ELR (cell line): ENCODE results near the gene PPP1CC.
"Not testable (repeated sequence)": the region's sequence is repeated elsewhere in the genome, so short reads cannot be mapped to it uniquely, and the experiment has no call there.

Source experiments
- DNase-seq: peaks from one replicate; pipeline ENCODE4 v3.0.0-alpha.2; 2015; ENCODE audit warnings: low read depth

The PPP1CC gene

DNA sequence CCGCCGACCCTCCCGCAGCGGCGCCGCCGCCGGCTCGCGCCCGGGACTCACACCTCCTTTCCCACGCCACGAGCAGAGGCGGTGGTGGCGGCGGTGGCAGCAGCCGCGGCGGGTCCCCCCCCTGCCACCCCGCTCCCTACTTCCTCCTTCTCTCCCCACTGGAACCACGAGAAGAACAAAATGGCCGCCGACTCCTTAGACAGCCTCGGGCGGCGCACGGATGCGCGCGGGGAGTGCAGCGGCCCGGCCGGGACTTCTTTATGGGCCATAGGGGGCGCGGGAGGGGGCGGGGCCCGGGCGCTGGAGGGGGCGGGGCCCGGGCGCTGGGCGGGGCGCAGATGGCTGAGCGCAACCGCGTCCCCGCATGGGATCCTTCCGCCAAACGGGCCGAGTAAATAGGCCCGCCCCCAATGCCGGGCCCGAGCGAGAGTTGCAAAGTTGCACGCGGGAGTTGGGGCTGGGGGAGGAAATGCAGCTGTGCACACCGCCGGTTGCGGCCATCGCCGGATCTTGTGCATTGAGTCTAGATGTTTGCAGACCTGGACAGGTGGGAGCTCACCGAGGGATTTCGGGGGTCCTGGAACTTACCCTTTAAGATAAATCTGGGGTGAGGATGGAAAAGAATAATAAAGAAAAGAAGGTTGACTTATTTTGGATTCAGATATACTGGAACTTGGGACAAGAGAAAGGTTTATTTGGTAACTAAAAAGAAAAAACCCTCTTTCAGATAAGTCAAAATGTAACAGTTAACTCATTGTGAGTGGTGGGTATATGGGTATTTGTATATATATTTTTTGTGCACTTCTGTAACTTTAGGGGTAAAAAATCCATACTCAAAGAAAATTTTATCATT lies at the start of gene PPP1CC:
Gene PPP1CC (minus strand): TSS at position 174 of the 853 bp plus-strand sequence. CDS start 184 bp downstream, outside the sequence.
- peak; percentile 96 for DNase-seq

DNA sequence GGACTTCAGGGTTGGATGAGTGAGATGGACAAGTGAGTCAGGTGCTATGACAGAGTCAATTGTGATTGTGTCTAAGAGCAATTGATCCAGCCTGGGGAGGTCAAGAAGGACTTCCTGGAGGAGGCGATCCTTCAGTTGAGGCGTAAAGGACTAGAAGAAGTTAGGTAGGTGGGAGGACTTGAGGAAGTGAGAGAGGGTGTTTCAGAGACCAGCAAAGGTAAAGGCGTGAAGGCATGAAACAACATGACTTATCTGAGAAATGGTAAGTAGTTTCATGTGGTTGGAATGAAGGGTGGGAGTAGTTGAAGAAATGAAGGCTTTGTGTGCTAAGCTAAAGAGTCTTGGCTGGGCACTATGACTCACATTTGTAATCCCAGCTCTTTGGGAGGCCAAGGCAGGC lies 48.9 kb upstream of the PPP1CC start:
- DNase-seq, result no peak

DNA sequence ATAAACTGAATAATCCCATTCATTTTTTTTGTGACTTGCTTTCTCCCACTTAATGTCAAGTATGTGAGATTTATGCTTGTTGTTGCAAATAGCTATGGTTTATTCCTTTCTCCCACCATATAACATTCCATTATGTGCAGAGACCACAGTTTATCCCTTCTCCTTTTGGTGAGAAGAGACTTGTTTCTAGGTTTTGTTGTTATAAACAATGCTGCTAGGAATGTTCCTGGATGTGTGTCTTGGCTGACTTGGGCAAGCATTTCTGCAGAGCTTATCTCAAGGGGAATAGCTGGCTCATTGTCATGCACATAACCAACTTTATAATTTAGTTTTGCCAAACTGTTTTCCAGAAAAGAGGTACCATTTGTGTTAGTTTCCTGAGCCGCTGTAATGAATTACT lies 47.6 kb upstream of the PPP1CC start:
- no peak for DNase-seq

DNA sequence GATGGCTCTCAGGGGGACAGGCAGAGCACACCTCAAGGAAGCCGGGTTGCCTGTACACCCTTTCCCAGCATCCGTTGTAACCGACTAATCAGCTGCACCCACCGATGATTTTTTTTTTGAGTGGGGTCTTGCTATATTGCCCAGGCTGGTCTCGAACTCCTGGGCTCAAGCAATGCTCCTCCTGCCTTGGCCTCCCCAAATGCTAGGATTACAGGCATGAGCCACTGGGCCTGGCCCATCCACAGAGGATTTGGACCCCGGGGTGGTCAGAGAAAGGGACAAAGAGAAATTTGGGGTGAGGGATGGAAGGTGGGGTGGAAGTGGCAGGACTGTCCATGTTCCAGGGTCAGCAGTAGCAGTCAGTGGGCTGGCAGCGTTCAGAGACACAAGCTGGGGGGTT lies 43.3 kb upstream of the PPP1CC start:
- DNase-seq, result no peak

DNA sequence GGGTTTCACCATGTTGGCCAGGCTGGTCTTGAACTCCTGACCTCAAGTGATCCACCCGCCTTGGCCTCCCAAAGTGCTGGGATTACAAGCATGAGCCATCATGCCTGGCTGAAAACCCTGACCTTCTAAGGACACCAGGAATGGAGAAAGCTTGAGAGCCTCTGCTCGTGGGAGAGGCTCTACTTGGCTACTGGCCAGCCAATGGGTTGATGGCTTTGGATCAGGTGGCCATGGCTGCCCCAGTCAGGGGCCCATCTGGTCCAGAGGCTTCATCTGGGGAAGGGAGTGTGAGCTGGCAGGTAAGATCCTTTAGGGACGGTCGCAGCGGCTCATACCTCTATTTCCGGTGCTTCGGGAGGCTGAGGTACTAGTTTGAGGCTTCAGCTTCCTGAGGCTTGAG lies 42.5 kb upstream of the PPP1CC start:
- DNase-seq, result no peak

DNA sequence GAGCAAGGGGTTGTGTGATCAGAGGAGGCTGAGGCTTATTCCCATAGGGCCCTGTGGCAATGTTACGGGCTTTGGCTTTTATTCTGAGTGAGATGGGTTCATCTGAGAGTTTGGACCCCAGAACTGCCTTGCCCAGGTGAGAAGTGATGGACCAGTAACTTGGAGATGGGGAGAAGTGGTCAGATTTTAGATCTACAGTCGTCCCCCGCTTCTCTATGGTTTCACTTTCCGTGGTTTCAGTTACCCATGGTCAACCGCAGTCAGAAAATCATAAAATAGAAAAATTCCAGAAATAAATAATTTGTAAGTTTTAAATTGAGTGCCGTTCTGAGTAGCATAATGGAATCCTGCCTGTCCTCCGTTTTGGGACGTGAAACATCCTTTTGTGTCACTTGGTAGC lies 40.2 kb upstream of the PPP1CC start:
- no peak for DNase-seq

DNA sequence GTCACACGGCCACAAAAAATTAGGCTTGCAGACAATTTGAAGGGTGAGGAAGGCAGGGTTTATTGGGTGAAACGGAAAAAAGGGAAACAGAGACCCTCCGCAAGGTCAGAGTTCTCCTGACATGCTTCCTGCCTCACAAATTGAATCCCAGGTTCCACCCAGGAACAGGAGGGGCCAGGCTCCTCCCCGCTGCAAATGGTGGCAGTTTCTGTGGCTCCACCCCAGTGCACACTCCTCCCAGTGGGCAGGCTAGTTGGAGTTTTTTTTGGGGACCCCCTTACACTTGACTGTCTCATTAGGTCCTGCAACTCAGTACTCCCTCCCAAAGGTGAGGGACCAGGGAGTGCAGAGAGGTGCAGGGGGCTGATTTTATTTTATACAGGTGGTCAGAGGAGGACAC lies 39.4 kb upstream of the PPP1CC start:
- DNase-seq, result no peak

DNA sequence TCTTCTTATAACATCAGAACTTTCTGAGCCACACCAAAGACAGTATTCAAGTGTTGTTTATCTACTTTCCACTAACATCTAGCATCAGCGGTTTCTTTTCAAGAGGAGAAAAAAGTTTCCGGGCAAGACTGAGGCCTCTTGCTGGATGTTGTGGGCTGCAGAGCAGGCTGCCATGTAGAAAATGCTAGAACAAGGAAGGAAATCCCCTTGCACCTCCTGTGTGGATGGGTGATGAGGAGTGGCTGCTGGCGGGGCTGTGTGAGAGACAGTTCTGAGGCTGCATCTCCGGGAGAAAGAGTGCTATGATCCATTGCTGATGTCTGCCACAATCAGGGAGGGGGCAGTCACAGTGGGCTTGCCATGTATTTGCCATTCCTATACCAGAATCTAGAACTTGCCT lies 37.8 kb upstream of the PPP1CC start:
- DNase-seq, result no peak

DNA sequence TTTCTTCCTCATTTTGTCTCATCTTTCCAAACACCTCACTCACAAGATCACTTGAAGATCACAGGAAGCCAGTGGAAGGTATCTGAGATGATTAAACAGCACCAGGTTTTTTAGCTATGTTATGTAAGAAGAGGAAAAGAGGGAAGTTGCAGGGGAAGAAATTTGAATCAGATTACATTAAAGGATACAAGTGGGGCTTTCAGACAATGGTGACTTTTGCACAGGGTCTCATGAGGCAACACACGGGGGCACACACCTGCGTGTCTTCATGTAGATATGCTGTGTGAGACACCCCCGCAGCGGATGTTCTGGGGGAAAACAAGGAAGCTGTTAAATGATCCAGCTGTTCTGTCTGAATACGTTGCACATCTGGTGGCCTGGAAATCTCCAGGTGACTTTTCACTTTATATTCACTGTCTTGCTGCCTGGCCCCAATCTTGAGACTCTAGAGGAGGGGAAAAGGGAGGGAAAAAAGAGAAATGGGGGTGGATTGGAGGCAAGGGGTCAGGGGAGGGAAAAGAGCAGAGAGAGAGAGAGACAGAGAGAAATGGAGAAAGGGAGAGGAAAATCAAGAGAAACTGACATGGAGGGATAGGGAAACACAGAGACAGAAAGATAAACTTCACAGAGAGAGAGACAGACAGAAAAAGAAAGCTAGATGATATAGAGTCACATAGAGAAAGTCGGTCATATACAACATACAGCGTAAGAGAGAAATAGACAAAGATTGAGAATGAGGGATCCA lies 36.3 kb upstream of the PPP1CC start:
- DNase-seq, result no peak

DNA sequence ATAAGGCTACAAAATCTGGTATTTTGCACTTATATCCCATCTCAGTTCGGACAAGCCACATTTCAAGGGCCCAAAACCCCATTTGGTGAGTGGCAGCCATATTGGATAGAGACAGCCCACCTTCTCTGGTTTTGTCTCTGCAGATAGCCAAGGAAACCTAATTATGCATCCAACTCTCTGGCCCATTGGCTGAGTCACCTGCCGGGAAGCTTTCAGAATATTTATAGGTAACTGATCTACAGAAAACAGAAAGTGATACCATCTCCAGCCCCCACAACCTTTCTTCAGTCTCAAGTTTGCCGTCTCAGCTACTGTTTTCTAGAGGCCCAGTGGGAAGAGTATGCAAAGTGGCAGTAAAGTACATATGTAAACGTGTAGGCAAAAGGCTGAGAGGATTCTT lies 33.7 kb upstream of the PPP1CC start:
- DNase-seq, result no peak

DNA sequence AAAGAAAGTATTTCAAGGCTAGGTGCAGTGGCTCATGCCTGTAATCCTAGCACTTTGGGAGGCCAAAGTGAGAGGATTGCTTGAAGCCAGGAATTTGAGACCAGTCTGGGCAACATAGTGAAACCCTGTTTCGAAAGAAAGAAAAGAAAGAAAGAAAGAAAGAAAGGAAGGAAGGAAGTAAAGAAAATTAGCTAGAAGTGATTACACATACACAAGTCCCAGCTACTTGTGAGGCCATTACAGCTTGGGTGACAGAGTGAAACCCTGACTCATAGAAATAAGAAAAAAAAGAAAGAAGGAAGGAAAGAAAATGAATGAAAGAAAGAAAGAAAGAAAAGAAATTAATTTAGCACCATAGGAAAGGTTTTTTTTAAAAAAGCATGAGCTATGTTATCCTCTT lies 33.3 kb upstream of the PPP1CC start:
- no peak for DNase-seq

DNA sequence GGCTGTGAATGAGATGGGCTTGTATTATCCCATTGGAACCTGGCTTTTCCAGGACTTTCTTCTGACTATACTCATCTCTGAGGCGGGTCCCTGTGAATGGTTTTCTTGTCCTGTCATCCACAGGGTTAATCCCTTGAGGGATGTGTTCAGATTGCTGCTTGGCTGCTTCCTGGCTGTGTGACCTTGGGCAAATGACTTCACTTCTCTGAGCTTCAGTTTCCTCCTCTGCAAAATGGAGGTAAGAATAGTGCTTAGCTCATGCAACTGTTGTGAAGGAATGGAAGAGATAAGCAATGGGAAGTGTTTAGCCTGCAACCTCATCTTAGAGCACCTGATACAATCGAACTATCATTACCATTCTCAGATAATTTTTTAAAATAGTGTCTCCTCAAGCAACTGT lies 32.1 kb upstream of the PPP1CC start:
- DNase-seq, result no peak

DNA sequence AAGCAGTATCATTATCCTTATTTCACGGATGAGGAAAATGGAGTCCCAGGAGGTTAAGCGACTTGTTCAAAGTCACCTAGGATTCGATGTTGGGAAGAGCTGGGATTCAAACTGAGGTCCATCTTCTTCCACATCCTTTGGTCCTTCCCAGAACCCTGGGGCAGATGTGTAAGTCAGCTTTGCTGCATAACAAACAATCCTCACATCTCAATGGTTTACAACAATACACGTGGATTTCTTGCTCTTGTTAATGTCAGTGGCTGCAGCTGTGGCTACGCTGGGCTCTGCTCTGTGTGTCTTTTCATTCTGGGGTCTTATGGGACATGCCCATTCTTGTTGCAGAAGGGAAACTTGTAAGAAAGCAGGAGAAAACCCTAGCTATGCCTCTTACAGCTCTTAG lies 26.3 kb upstream of the PPP1CC start:
- DNase-seq, result no peak

DNA sequence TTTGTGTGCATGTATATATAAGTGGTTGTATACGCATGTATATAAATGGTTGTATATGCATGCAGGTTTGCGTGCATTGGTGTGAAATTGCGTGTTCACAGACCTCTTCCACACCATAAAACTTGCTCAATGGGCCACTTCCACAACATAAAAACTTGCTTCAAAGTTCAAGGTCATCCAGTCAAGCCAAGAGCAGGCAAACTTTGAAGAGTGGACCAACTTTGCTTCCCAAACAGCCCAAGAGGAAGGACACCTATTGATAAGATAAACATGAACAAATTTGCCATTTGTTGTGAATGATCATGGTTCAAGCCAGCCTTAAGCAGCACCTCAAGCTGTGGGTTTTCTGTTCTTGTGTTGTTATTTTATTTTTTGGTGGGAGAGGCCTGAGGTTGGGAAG lies 25.2 kb upstream of the PPP1CC start:
- DNase-seq, result no peak

DNA sequence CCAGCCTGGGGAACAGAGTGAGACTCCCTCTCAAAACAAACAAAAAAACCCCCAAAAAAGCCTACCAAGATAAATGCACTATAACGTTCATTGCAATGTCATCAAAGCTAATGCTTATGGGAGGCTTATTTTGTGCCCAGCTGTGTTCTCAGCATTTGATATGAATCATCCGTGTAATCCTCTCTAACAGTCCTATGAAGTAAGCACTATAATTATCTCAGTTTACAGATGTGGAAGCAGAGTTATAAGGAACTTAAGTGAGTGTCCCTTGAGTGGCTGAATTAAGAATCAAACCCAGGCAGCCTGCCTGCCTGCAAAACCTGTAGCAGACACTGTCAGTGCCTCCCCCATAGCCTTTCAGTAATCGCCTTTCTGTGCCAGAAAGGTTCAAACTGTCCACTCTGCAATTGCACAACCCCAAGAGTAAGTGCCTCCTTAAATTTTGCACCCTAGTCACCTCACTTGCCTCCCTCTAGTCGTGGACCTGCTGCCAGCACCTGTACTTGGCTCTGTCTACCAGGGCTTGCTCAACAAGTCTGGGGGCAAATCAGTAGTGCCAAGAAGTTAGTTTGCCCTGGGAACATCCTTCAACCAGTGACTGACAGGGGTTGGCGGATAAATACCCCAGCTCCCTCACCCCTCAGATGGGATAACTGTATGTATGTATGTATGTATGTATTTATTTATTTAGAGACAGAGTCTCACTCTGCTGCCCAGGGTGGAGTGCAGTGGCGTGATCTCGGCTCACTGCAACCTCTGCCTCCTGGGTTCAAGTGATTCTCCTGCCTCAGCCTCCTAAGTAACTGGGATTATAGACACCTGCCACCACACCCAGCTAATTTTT lies 23.8 kb upstream of the PPP1CC start:
- DNase-seq, result no peak

DNA sequence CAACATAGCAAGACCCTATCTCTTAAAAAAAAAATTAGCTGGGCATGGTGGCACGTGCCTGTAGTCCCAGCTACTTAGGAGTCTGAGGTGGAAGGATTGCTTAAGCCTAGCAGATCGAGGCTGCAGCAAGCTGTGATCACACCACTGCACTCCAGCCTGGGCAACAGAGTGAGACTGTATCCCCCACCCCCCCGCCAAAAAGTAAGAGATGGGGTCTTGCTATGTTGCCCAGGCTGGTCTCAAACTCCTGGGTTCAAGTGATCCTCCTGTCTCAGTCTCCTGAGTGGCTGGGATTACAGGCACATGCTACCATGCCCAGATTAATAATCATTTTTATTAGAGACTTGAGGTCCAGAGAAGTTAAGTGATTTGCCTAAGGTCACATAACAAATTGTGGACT lies 22.9 kb upstream of the PPP1CC start:
- DNase-seq, result not testable (repeated sequence)

DNA sequence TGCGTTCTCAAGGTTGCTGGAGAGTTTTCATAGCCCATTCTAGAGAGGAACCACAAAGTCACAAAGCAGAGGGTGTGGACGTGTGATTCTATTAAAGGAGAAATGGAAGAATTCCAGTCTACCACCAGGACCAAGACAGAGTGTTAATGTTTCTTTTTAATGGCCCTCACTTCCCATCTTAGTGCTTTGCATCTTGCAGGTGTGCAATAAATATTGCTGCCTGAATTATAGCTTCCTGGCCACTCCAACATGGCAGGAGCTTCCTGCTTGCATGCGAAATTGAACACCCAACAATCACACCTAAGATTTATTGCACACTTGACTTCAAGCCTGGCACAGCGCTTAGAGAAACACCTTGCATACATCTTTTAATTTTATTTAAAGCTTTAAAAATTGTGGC lies 22.4 kb upstream of the PPP1CC start:
- no peak for DNase-seq

DNA sequence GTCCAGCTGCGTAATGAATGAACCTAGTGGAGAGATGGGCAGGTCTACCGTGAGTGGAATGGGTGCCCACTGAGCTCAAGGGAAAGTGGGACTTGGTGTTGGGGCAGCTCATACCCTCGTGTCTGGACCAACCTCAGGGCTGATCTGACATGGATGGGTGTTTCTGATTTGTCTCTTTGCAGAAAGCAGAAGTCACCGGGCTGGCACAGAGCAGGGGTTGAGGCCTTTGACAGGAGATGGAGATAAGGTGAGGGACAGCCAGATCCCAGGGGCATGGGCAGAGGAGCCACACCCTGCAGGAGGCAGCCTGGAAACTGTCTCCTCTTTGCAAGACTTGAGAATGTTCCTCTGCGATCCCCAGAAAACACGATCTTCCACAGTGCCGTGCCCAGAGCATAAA lies 20.9 kb upstream of the PPP1CC start:
- no peak for DNase-seq

DNA sequence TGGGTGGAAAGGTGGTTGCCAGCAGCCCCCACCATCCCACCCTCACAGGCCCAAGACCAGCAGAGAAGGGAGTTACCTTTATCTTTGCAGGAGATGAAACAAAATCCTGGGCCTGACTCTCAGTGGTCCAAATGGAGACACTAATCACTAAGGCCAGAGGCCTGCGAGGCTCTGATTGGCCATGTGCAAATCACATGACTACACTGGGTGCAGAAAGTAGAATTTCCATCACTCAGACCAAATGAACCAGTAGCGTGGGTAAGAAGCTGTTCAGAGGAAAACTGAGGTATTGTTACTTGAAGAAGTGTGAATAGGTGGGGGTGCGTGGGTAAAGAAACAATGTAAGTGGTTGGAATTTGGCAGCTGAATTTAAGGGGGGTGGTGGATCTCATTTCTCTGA lies 20.2 kb upstream of the PPP1CC start:
- no peak for DNase-seq

DNA sequence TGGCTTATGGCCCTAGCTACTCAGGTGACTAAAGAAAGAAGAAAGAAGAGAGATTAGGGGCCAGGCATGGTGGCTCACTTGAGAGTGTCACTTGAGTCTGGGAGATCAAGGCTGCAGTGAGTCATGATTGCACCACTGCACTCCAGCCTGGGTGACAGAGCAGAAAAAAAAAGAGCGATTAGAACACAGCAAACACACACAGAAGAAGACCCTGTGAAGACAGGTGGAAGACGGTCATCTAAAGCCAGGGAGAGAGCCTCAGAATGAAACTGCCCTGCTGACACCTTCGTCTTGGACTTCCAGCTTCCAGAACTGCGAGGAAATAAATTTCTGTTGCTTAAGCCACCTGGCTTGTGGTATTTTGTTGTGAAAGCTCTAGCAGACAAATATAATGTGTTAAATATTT lies 17.5 kb upstream of the PPP1CC start:
- no peak for DNase-seq

DNA sequence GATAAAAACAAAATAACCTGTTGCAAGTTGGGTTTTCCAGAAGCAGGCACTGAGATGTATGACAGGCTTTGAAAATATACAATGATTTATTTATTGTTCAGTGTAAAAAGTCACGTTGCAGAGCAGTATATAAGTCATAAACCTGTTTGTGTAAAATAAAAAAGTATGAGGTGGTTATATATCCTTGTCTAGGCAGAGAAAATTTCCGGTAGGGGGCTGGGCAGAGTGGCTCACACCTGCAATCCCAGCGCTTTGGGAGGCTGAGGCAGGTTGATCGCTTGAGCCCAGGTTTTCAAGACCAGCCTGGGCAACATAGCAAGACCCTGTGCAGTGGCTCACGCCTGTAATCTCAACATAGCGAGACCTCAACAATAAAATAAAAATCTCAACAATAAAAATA lies 16.2 kb upstream of the PPP1CC start:
- DNase-seq, result no peak

DNA sequence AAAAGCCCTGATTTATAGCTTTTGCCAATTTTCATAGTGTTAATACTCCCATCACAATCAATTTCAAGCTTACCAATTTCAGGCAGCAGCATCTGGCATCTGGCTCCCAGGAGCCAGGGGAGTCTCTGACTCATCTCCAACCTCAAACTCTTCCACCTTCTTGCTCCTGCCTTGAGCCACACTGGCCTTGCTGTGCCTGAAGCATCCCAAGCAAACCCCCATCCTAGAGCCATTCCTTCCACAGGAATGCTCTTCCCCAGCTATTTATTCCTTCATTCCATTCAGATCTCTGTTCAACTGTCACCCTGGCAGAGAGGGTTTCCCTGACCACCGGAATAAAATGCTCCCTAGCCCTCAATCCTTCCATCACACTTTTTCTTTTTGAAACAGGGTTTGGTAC lies 13.9 kb upstream of the PPP1CC start:
- DNase-seq, result peak; percentile 44
